Nasal cavity respiratory epithelium epithelial cell of viscerocranial mucosa (primary cell): ENCODE results near the gene LRRC30. TPM values are rescaled to one million over a fixed set of nuclear protein-coding genes. Genes with fewer than 3 reads are reported as not detected.

ENCODE experiments used
- total RNA-seq: library from RNA; depleted of rRNA; stranded (reverse); fragments of >200 nt; gene quantifications from 2 replicates; pipeline ENCODE4 v1.2.3, GENCODE V29; 2014

Gene LRRC30
- not detected in 2 replicates for total RNA-seq

DNA sequence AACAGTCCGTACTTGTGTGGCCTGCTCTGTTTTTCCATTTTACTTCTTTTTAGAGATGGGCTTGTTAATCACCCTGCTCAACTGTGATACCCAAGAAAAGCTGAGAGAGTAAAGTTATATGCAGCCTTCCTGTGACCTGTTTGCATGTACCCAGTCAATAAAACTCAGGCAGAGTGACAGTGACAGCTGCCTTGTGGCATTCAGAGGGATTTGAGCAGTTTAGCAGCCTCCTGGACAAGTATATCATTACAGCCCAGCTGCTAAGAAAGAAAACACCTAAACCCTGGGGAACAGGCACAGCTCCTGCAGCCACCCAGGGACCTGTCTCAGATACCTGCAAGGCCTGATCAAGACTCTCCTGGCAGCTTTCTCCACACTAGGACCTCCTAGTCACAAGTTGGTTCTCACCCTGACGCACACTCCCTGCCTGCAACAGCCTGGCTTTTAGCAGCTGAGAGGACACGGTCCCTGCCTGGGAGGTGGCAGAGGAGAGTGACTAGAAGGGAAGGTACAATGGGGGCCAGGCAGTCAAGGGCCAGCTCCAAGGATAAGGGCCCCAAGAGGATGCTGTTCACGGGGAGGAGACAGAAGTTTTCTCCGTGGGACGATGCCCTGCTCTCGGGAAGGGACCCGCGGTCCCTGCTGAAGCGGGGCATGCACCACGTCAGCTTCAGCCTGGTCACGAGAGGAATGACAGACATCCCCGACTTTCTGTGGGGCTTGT, at the start of gene LRRC30:
Gene LRRC30, plus strand, starts transcription at position 464 of the 724 bp plus-strand sequence. Its CDS starts 50 bp downstream, at position 514.

Other genes starting within 250 kb of the LRRC30 start
- gene LAMA1, start 113.3 kb upstream of the LRRC30 start, total RNA-seq: 5.1 and 47.2 TPM in 2 replicates